Glomerular endothelial cell (primary cell): ENCODE data around the gene VTCN1. TPM values are rescaled to one million over a fixed set of nuclear protein-coding genes. Genes with fewer than 3 reads are reported as not detected.

Experiments
- DNase-seq: peaks from one replicate; pipeline ENCODE4 v3.0.0-alpha.2; 2011; ENCODE audit warnings: low read depth, low spot score; ENCODE audit errors: extremely low read depth
- total RNA-seq: library from RNA; depleted of rRNA; stranded (reverse); fragments of >200 nt; gene quantifications from 2 replicates; pipeline ENCODE4 v1.2.3, GENCODE V29; 2015

The VTCN1 gene
- total RNA-seq, 1 donor from 2014 or later: not detected

GRCh38 chr1:117210386-117210785 lies 341 bp downstream of the VTCN1 start:
- DNase-seq: no peak

DNA sequence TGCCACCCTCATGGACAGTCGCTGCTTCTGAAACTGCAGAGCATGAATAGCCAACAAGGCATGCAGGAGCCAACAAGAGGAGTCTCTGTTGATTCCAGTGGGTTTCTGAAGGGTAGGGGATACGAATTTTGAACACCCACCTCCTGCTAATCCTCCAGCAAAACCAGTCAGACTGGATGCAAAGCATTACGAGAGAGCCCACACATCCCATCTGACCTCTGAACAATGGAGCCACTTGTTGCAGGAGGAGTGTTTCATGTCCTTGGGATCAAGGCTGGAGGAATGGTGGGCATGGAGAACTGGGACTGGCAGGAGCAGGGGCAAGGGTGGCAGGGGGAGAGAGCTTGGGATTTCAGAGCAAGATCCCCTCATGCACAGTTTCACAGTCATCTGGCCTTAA lies 1.6 kb downstream of the VTCN1 start:
- no peak for DNase-seq

GRCh38 chr1:117208580-117208979 lies 2.1 kb downstream of the VTCN1 start:
- DNase-seq: no peak

DNA sequence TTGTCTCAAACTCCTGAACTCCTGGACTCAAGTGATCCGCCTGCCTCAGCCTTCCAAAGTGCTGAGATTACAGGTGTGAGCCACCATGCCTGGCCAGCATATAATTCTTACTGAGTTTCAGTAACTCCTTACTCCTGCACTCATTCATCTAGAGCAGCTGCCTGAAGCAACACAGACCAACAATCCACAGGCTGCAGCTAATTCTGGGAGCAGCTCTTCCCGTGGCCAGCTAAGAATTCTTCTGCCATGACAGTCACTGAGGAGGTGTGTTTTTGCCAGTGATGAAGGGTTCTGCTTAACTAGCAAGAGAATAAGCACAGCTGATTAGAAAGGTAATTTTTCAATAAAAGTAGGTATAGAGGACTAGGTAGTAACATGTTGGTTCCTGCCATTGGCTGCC lies 5.4 kb downstream of the VTCN1 start:
- no peak for DNase-seq

DNA sequence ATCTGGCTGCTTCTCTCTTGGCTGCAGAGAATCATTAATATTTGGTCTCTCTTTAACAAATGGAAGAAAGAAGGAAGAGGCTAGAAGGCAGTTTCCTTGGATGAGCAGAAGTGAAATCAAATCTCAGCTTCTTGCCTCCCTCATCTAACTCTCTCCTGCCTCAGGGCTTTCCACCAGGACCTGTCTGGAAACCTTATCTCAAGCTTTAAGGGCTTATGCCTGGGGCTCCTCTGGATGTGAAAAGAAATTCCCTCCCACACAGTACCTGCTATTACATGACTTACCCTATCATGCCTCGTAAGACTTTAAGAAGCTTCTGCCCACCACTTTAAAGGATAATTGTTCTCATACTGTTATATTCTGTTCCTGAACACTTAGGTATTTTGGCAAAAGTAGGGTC lies 8.9 kb downstream of the VTCN1 start:
- DNase-seq: no peak

GRCh38 chr1:117198097-117198496 lies 12.6 kb downstream of the VTCN1 start:
- no peak for DNase-seq

- no peak for DNase-seq
These were observed 21.0 kb downstream of the VTCN1 start for GRCh38 chr1:117189726-117190125.

GRCh38 chr1:117188816-117189437 lies 21.8 kb downstream of the VTCN1 start:
- DNase-seq: no peak

DNA sequence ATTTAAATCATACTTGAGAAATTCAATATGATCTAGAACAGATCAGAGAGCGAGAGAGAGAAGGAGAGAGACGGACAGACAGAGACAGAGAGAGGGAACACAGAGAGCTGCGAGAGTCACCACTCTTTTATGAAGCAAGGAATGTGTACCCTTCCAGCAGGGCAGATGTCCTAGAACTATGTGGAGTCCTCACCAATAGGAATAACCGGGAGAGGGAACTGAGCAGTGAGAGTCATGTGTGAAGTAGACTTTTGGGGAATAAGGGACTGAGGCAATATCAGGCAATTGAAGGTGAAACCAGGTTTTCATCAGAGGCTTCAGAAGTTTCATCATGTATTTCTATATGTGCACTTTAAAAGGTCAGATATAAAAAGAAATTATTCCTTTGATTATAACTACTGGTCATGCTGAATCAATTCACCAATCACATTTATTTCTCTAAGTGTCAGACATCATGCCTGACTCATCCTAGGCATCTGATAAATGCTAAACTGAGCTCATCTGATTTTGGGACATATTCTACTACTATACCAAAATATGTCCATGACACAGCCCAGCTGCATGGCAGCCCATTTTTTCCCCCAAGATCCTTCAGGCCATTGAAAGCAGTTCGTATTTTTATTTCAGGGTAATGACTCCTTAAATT lies 22.4 kb downstream of the VTCN1 start:
- no peak for DNase-seq

DNA sequence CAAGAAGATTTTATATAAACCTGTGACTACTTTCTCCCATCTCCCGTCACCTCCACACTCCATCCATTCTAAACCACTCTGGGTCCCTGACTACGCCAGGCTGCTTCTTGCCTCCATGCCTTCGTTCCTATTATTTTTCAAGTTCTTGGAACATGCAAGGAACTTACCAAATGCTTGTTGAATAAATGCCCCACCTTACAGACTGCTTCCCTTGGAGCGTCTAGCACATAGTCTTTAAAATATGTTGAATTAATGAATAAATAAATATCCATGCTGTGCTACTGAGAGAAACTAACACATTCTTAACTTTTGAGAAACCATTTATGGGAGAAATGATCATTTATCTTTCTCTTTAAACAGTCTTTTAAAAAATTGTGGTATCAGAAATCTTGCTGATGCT lies 27.6 kb downstream of the VTCN1 start:
- DNase-seq: no peak

- no peak for DNase-seq
These were observed 28.4 kb downstream of the VTCN1 start for GRCh38 chr1:117182319-117182718.

DNA sequence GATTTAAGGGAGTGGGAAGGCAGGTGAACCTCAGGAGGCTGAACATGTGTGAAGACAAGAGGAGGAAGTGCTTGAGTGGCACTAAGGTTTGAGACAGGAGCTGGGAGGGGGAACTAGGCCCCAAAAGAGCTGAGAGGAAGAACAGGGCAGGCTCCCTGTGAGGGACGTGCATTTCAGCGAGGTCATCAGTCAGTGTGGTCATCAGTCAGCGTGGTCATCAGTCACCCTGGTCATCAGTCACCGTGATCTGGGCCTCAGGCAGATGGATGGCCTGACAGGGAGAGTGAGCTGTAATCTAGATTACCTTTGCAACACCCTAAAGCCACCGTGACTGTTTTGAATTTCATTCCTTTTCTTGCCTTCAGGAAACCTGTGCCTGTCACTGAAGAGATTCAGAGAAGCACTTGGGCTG lies 29.1 kb downstream of the VTCN1 start:
- no peak for DNase-seq

DNA sequence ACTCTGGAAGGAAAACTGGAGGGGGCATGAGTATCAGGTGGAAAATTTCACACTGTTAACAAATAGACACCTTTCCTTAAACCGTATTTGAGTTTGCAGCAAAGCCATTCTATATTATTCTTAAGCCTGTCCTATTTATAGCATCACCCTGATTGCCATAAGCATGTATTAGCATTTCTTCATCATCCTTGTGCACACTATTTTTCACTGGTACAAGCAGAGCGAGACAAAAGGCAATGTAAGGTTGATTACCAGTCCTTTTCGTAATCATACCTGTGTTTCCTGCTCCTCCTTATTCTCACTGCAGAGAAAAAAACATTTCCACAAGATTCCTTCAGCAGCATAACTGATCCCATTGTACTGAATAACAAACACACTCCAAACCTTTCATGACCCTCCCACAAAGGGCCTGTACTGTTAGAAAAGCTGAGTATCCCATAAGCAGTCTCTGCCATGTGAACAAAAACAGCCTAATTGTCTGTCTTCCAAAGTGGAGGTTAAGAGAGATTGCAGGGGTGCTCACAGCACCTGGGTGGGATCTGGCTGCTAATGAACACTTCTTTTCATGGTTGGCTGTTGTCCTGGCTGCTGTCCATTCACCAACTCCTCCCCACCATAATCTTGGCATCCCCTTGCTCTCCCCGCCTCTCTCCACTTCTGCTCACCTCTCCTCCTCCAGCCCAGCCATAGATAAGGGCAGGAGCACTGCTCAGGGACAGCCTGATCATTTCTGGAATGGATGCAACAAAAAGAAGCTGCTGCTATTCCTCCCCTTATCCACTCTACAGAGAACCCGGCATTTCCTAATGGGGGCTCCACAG lies 30.4 kb downstream of the VTCN1 start:
- no peak for DNase-seq

- DNase-seq: no peak
These were observed 31.3 kb downstream of the VTCN1 start for GRCh38 chr1:117179471-117179870.

GRCh38 chr1:117178756-117179155 lies 32.0 kb downstream of the VTCN1 start:
- DNase-seq: no peak

GRCh38 chr1:117177376-117177775 lies 33.4 kb downstream of the VTCN1 start:
- no peak for DNase-seq

DNA sequence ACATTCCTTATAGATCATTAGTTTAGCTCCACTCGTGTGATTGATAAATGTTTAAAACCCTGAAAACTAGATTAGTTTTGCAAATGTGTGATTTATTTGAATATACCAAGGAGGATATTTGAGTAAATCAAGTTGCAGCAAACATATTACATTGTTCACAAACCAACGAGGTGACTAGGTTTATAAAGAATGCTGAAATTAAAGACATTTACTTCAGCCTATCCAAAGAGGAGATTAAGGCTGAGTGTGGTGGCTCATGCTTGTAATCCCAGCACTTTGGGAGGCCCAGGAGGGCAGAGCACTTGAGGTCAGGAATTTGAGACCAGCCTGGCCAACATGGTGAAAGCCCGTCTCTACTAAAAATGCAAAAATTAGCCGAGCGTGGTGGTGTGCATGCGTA lies 34.1 kb downstream of the VTCN1 start:
- DNase-seq: no peak

DNA sequence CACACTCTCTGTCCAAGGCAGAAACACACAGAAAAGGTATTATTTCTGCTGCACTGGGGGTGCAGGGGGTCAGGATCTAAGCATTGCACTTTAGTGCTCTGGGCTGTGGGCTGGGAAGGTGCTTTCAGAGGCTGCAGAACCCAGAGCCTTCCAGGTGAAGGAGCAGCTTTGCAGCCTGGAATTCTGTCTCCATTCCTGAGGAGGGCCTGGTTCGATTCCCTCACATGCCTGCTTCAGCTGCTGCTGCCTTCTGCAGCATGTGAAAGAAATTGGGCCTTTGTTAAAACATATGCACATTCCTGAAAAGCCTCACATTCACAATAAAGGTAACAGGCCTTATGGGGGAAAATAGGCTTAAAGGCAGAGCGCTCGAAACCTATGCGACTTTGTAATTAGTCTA lies 35.9 kb downstream of the VTCN1 start:
- DNase-seq: no peak

DNA sequence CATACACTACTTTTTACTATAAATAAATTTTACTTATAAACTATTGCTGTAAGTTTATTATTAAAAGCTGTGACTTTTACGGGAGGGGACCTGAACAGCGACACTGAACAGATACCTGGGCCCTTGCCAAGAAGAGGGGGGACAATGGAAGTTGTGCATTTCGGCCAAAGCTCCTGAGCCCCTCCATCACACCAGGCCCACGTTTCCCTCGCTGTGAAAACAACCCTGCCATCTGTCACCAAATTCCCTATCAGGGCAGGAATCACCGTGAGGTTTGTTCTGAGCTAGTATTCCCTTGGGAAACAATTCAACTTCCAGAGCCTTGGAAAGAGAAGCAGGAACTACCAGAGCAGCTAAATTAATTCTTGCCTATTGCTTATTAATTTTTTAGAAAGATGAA lies 37.0 kb downstream of the VTCN1 start:
- no peak for DNase-seq

- DNase-seq: no peak
These were observed 37.7 kb downstream of the VTCN1 start for GRCh38 chr1:117173006-117173405.

GRCh38 chr1:117171900-117172511 lies 38.7 kb downstream of the VTCN1 start:
- DNase-seq: no peak
